GM13977 (cell line): ENCODE measurements around the gene CHKA.

Experiments used
- DNase-seq: peaks from one replicate; pipeline ENCODE4 v3.0.0; 2012; ENCODE audit warnings: low spot score
- in situ Hi-C: fragments of 300-500 bp; cut with MboI; formaldehyde crosslinking; loops from one replicate; pipeline ENCODE4 v1.12.0; 2022; ENCODE audit warnings: low sequenced_read_pairs, low pct_unique_long_range_greater_than_20kb, mixed read lengths, inconsistent platforms; ENCODE audit not compliant: unreplicated experiment
- TF ChIP-seq, protein P1 (sequence below): IDR thresholded peaks from 2 replicates; pipeline ENCODE4 v1.5.1; 2012; ENCODE audit warnings: mild to moderate bottlenecking, control low read depth; ENCODE audit not compliant: insufficient read depth; ENCODE audit errors: extremely low read depth, missing control alignments

The CHKA gene

DNA sequence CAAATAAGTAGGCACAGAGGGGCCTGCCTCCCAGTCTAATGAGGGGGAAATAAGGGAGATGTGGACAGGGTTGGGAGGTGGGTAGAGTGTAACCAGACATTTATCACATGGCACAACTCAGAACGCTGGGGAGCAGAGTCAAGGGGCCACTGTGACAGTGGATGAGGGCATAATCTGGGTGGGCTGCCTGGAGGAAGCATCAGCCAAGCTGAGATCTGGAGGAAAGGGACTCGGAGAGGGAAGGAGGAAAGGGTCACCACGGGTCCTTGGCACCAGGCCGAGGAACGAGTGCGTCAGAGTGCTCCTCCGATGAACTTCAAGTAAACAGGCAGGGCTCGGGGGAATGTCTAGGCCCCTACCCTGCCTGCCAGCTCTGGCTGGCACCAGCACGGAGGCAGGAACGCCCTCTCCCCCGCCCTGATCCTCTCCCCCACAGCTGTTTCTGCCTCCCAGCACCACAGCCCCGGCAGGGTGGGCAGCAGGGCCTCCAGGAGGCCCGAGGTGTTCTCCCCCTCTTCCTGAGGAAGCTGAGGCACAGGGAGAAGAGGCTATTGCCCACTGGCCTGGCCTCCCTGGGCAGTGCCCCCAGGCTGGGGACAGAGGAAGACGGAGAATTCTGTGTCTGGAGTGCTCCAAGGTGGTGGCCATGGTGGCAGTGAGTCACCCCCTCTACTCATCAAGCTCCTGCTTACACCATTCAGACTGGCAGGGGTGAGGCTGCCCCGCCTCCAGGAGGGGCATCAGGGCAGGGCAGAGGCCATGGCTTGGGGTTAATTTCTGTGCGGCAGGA lies 106.8 kb downstream of the CHKA start:
- no peak for DNase-seq
- in situ Hi-C loops, result no loop called here
- TF ChIP-seq, protein P1, sequence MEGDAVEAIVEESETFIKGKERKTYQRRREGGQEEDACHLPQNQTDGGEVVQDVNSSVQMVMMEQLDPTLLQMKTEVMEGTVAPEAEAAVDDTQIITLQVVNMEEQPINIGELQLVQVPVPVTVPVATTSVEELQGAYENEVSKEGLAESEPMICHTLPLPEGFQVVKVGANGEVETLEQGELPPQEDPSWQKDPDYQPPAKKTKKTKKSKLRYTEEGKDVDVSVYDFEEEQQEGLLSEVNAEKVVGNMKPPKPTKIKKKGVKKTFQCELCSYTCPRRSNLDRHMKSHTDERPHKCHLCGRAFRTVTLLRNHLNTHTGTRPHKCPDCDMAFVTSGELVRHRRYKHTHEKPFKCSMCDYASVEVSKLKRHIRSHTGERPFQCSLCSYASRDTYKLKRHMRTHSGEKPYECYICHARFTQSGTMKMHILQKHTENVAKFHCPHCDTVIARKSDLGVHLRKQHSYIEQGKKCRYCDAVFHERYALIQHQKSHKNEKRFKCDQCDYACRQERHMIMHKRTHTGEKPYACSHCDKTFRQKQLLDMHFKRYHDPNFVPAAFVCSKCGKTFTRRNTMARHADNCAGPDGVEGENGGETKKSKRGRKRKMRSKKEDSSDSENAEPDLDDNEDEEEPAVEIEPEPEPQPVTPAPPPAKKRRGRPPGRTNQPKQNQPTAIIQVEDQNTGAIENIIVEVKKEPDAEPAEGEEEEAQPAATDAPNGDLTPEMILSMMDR, result no peak

DNA sequence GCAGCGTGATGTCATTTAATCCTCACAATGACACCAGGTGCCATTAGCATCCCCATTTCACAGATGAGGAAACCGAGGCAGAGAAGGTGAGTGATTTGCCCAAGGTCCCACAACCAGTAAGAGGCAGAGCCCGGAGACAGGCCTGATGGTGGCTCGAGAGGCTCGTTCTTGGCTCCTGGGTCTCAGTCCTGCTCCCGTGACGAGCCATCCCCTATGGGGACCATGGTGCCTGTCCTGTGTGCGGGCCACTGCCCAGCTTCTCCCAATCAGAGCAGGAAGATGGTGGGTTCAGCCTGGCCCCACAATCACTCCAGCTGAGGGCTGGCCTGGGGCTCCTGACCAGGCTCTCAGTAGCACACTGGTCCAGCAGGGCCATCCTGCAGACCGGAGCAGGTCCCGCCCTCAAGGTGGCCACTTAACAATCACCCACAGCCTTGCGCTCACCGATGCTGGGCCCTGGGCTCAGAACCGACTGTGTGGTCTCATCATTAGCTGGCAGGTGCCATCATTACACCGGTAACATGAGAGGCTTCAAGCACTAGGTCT lies 107.5 kb downstream of the CHKA start:
- in situ Hi-C loops, result no loop called here
- TF ChIP-seq, protein P1, result no peak
- no peak for DNase-seq

DNA sequence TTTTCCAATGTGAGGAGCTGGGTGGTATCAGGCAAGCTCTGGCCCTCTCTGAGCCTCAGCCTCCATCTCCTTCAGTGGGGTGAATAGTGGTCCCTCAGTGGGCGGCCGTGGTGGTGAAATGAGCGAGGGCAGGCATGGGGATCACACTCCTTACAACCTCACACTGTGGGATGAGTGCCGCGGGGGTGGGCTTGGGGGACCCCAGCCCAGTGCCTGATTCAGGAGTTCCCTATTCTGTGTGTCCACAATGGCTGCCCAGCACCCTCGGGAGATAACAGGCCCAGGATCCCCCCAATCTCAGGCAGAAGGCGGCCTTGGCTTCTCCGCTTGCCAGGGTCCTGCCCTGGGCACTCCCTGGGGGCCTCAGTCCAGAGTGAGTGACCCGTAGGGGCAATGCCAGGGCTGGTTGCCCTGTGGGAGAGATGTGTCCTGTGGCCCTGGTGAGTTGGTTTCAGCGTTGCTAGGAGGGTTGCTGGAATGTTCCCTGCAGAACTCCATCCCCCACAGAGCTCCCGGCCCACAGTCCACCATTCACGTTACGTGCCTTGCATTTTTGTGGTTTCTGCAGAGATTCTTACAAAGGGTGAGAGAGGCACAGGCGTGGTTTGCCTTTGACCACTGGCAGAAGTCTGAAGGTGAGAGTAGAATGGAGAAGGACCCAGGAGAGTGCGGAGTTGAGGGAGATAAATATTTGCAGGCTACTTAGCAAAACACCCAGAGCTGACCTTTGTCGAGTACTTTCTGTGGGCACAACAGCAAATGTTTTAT lies 108.2 kb downstream of the CHKA start:
- TF ChIP-seq, protein P1, result no peak
- DNase-seq, result no peak
- in situ Hi-C loops, result no loop called here

DNA sequence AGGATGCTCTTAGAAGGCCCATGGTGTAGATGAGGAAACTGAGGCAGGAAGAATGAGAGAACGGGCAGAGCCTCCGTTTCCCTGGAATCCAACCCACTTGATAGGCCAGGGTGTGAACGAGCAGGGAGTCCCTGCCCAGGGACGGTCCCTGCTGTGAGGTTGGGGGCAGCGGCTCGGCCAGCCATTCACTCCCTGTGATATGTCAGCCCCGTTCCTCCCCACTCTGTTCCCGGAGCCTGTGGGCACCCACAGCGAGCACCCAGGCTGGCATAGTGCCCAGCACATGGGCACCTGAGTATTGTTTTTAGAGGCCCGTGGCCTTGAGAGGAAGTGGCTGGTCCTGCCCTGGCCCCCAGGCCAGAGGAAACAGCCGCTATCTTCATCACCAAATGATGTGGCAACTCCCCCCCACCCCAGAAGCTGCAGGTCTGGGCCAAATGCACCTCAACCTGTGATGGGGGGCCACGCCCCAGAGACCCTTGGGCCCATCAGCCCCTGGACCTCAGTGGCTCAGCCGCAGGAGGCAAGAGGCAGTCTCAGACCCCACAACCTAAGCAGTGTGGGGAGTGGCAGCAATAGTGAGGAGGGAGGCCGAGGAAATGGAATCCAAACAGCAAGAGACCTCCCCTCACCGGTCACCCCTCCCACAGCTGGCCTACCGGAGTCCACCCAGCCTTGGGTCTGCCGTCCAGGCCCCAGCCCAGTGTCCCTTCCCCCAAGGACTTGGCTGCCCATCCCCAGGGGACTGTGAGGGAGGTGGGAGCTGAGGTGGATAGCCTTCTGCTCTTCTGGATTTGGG lies 108.9 kb downstream of the CHKA start:
- no peak for DNase-seq
- in situ Hi-C loops, result no loop called here
- TF ChIP-seq, protein P1, result no peak

DNA sequence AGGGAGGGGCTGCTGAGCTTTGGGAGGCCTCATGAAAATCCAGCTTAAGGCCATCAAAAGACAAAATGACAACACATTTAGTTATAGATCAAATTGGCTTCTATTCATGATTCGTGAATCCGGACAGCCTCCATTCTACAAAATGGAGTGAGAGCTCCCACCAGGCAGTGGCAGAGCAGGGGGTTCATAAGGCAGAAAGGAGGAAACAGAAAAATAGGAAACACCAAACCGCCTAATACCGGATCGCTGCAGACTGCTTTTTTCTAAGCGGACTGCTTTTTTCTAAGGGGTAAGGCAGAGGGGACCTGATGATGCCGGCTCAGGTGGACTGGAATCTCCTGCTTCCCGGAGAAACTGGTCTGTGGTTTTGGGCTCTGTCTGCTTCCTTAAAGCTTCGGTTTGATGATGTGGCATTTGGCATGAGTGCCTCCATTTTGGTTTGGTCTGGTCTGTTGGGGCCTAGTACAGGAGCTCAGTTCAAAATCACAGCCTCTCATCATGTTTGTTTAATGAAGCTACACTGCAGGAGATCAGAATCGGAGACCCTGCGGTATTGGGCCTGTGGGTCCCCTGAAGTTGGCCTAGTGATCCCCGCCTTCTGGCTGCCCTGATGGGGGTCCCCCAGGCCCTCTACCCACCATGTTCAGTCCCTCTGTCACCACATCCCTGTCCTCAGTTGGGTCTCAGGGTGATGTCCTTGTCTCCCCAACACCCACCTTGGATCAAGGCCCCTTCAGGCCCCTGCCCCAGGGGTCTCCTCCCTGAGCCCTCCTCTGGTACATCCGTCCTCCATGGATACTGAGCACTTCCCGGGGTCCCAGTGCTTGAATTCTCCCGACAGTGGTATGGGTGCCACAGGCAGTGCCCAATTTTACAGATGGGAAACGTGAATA lies 109.9 kb downstream of the CHKA start:
- TF ChIP-seq, protein P1, result no peak
- in situ Hi-C loops, result no loop called here
- DNase-seq, result no peak
